ENCODE measurements around the gene ECE1. TPM values are rescaled to one million over a fixed set of nuclear protein-coding genes. Genes with fewer than 3 reads are reported as not detected.
A peak's percentile ranks its signal among the peaks of the same experiment; 100 is the strongest.

ECE1 gene
- total and polyA plus RNA-seq, 2 of the 4 experiments (the other 2 are of a cell fraction) = 61.8 to 124 TPM

DNA sequence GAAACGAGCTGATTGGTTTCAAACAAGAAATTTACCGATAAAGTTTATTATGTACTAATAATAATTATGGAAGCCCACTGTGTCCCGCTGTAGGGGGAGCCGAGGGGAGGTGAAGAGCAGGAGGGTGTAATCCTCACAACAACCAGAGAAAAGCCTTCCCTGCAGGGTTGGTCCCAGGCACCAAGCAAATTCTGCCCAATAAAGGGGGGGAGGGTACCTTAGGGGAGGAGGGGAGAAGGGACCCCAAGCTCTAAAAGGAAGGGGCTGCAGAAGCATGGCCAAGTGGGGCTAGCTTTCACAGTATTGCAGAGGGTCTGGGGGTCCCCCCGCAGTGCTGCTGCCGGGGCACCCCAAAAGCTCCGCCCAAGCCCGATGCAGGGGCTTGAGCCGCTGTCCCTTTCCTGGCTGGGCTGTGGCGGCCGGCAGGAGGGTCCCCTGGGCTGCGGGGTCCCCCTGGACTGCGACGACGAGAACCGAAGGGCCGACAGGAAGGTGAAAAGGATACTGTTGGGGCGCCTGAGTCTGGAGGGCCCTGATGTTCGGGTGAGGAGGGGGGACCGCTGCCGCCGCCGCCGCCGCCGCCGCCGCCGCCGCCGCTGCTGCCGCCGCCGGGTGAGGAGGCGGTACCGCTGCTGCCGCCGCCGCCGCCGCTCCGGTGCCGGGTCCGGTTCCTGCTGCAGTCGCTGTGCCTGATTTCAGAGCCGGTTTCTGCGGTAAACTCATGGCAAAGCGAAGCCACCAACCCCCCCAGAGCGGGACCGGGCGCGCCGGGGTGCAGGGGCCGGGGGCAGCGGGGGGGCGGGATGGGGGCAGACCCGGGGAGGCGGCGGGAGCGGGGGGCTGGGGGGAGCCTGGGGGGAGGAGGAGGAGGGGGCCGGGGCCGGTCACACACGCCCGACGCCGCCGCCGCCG lies 114.3 kb downstream of the ECE1 start:
- Histone ChIP-seq H3K9me3 (ENCODE audit: control insufficient read depth, insufficient read depth, low read length) (no peaks in the 10 kb centered on the region), H2AFZ (replicated peaks; ENCODE audit: low read length, poor library complexity) (peak overlapping the region; percentile 94), H3K9ac (ENCODE audit: low read depth, low read length) (peak overlapping the region; percentile 98), H3K4me3 (ENCODE audit: insufficient read depth, low read depth, low read length) (peak overlapping the region; percentile 97), H3K9me1 (ENCODE audit: insufficient read depth, low read length) (peaks cover 5% of the 10 kb centered on the region), H3K18ac (ENCODE audit: low read depth, low read length) (peak overlapping the region; percentile 93), H2BK15ac (ENCODE audit: low read depth, low read length) (no peak overlapping the region), H4K20me1 (ENCODE audit: insufficient read depth, low read length) (peaks cover 22% of the 10 kb centered on the region; the same call in 1 of the 2 replicates), H2BK20ac (ENCODE audit: low read depth, low read length) (no peak overlapping the region), H3K4ac (ENCODE audit: low read depth, low read length) (peak overlapping the region; percentile 10), H3K36me3 (ENCODE audit: control insufficient read depth, insufficient read depth, low read length) (peaks cover 2% of the 10 kb centered on the region; the same call in 1 of the 2 replicates), H2AK9ac (replicated peaks; ENCODE audit: low read depth, low read length, poor library complexity) (peak overlapping the region; percentile 84), H3K27ac (ENCODE audit: insufficient read depth, low read length) (peak overlapping the region; percentile 92), H3K4me1 (ENCODE audit: control insufficient read depth, insufficient read depth, low read length) (peaks cover 6% of the 10 kb centered on the region), H3K79me1 (ENCODE audit: low read depth in 1 of 2, low read length in 2 of 2) (peaks cover 4 to 34% of the 10 kb centered on the region in 2 experiments; a peak in 2 of 4 replicates), H3K27me3 (ENCODE audit: control insufficient read depth, insufficient read depth, low read length) (no peaks in the 10 kb centered on the region), H4K5ac (ENCODE audit: low read depth, low read length) (peak overlapping the region; percentile 22), H3K14ac (replicated peaks; ENCODE audit: low read depth, low read length) (peak overlapping the region; percentile 81), H3K56ac (ENCODE audit: extremely low read depth, insufficient read depth, low read length) (peak overlapping the region; percentile 63), H3K4me2 (ENCODE audit: low read depth, low read length) (peak overlapping the region; percentile 99), H2BK120ac (ENCODE audit: low read depth, low read length) (peak overlapping the region; percentile 1; the same call in 1 of the 2 replicates), H3K23ac (ENCODE audit: low read depth, low read length) (peak overlapping the region; percentile 47), H4K8ac (ENCODE audit: low read depth in 2 of 2, low read length in 2 of 2) (peak overlapping the region; percentile 23 to 80; a peak in 3 of 4 replicates), H2AK5ac (ENCODE audit: low read depth, low read length) (peak overlapping the region; percentile 29; the same call in 1 of the 2 replicates), H4K91ac (ENCODE audit: insufficient read depth, low read depth, low read length) (peak overlapping the region; percentile 2; the same call in 1 of the 2 replicates), H2BK5ac (ENCODE audit: low read depth, low read length, poor library complexity, severe bottlenecking) (peak overlapping the region; percentile 89)
- intact Hi-C loops (cut with micrococcal nuclease) = loop anchor here (1.0 to 10.0 kb wide), 4 partner anchors 153 to 479 kb away; partner anchors contain the start of gene HP1BP3
- in situ Hi-C loops (cut with MboI; ENCODE audit: low sequenced_read_pairs) = no loop called here
- ChIA-PET CTCF (interaction anchor here (0.6 kb wide), 1 partner anchor 17 kb away, joined by 3 read pairs; no protein-coding TSS in a partner anchor), POLR2A (ENCODE audit: unreplicated experiment) (no interaction called here)
- ATAC-seq (ENCODE audit: low read depth) = peak; percentile 8
- DNase-seq = no peak
- dilution Hi-C loops (cut with HindIII; ENCODE audit: low sequenced_read_pairs, unreplicated experiment) = no loop called here
- 0% methylated on average over 1 of the region's 69 CpGs; no CpG with 5 or more reads in 1 of the 2 experiments for WGBS, 2 experiments (ENCODE audit: extremely low coverage in 2 of 2, insufficient read length in 1 of 2)
- no TSS peak for BruUV-seq (replicated peaks)
- TF ChIP-seq, protein P1, sequence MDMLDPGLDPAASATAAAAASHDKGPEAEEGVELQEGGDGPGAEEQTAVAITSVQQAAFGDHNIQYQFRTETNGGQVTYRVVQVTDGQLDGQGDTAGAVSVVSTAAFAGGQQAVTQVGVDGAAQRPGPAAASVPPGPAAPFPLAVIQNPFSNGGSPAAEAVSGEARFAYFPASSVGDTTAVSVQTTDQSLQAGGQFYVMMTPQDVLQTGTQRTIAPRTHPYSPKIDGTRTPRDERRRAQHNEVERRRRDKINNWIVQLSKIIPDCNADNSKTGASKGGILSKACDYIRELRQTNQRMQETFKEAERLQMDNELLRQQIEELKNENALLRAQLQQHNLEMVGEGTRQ (IDR thresholded peaks at IDR 0.05; ENCODE audit: low read depth, low read length) = no peak
- TF ChIP-seq, protein P2, sequence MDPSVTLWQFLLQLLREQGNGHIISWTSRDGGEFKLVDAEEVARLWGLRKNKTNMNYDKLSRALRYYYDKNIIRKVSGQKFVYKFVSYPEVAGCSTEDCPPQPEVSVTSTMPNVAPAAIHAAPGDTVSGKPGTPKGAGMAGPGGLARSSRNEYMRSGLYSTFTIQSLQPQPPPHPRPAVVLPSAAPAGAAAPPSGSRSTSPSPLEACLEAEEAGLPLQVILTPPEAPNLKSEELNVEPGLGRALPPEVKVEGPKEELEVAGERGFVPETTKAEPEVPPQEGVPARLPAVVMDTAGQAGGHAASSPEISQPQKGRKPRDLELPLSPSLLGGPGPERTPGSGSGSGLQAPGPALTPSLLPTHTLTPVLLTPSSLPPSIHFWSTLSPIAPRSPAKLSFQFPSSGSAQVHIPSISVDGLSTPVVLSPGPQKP (IDR thresholded peaks at IDR 0.05; ENCODE audit: borderline replicate concordance, low read depth, low read length) = no peak
- TF ChIP-seq FOS (IDR thresholded peaks at IDR 0.05; ENCODE audit: low read depth, low read length) = no peak
- no peak for TF ChIP-seq RCOR1 (IDR thresholded peaks at IDR 0.05; ENCODE audit: insufficient replicate concordance, low read length)
- TF ChIP-seq RFX5 (IDR thresholded peaks at IDR 0.05; ENCODE audit: low read depth, low read length) = no peak

All from IMR-90 (cell line).